Measurements from ENCODE around the gene CDH23.

The CDH23 gene

GRCh38 chr10:71622616-71623015 lies 225.9 kb downstream of the CDH23 start:
- no peak overlapping the region for H3K4me3 ChIP-seq (ENCODE audit: low read length)
- peaks cover 23% of the 10 kb centered on the region for H3K4me1 ChIP-seq (ENCODE audit: control insufficient read depth, low read length)

DNA sequence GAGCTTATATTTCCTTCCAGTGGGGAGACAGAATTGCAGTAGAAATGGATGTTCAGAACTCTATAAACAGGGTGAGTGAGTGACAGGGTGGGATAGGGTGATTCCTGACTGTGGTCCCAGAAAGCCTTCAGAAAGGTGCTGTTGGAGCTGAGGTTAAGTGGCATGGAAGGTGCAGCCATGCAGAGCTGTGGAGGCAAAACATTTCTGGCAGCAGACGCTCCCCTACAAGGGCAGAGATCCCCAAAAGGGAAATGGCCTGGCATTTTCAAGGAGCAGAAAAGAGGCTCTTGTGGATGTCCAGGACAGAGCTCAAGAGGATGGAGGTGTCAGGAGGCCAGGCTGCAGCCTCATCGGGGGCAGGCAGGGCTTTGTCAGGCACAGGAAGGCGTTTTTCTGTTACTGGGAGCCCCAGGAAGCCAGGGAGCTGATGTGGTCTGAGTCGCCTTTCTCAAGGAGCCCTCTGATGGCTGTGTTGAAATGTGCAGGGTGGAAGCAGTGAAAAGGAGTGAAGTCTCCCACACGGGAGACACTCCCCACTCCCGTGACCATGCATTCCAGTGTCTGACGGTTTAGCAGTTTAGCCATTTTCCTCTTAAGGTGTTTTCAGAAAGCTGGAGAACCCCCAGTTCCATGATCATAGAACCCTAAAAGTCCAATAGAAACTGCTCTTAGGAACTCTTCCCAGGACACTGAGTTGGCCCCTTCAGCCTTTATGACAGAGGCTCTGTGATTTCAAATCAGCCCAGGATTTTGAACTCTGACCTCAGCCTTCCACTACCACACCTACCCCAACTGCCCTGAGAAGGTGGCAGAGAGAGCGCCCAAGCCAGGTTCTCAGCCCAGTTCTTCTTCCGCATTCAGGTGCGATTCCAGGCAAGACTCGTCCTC lies 226.6 kb downstream of the CDH23 start:
- Histone ChIP-seq H3F3A (ENCODE audit: control insufficient read depth, insufficient read depth) (no peaks in the 10 kb centered on the region), H3K4me2 (ENCODE audit: low read length) (no peak overlapping the region), H3K9me3 (ENCODE audit: control insufficient read depth, insufficient read depth, low read length) (no peaks in the 10 kb centered on the region), H3K79me2 (ENCODE audit: control insufficient read depth, low read length) (no peaks in the 10 kb centered on the region), H3K4me1 (ENCODE audit: control insufficient read depth, low read length) (peaks cover 23% of the 10 kb centered on the region), H3K27me3 (ENCODE audit: control insufficient read depth, low read length) (no peaks in the 10 kb centered on the region), H4K20me1 (ENCODE audit: control insufficient read depth, insufficient read depth, low read depth, low read length) (no peaks in the 10 kb centered on the region), H3K9me2 (replicated peaks; ENCODE audit: control insufficient read depth, low read length) (no peaks in the 10 kb centered on the region), H3K36me3 (ENCODE audit: control insufficient read depth, low read length) (no peaks in the 10 kb centered on the region), H3K4me3 (ENCODE audit: low read length) (no peak overlapping the region), H3K27ac (ENCODE audit: low read depth, low read length) (no peak overlapping the region)
- TF ChIP-seq, protein P1, sequence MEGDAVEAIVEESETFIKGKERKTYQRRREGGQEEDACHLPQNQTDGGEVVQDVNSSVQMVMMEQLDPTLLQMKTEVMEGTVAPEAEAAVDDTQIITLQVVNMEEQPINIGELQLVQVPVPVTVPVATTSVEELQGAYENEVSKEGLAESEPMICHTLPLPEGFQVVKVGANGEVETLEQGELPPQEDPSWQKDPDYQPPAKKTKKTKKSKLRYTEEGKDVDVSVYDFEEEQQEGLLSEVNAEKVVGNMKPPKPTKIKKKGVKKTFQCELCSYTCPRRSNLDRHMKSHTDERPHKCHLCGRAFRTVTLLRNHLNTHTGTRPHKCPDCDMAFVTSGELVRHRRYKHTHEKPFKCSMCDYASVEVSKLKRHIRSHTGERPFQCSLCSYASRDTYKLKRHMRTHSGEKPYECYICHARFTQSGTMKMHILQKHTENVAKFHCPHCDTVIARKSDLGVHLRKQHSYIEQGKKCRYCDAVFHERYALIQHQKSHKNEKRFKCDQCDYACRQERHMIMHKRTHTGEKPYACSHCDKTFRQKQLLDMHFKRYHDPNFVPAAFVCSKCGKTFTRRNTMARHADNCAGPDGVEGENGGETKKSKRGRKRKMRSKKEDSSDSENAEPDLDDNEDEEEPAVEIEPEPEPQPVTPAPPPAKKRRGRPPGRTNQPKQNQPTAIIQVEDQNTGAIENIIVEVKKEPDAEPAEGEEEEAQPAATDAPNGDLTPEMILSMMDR (IDR thresholded peaks at IDR 0.05; ENCODE audit: low read depth, low read length, poor library complexity, severe bottlenecking), result peak; percentile 18
- TF ChIP-seq EZH2phosphoT487 (IDR thresholded peaks at IDR 0.05; ENCODE audit: borderline replicate concordance, low read length), result no peak

More at GRCh38 chr10:71622616-71623015, 225.9 kb downstream of the CDH23 start:
- H3K79me2 ChIP-seq (ENCODE audit: control insufficient read depth, low read length), result no peaks in the 10 kb centered on the region
- H3K9me2 ChIP-seq (replicated peaks; ENCODE audit: control insufficient read depth, low read length), result no peaks in the 10 kb centered on the region
- no peaks in the 10 kb centered on the region for H3K9me3 ChIP-seq (ENCODE audit: control insufficient read depth, insufficient read depth, low read length)
- no peaks in the 10 kb centered on the region for H3K36me3 ChIP-seq (ENCODE audit: control insufficient read depth, low read length)
- H3K4me2 ChIP-seq (ENCODE audit: low read length), result no peak overlapping the region
- no peak overlapping the region for H3K27ac ChIP-seq (ENCODE audit: low read depth, low read length)
- H3F3A ChIP-seq (ENCODE audit: control insufficient read depth, insufficient read depth), result no peaks in the 10 kb centered on the region
- H4K20me1 ChIP-seq (ENCODE audit: control insufficient read depth, insufficient read depth, low read depth, low read length), result no peaks in the 10 kb centered on the region
- H3K27me3 ChIP-seq (ENCODE audit: control insufficient read depth, low read length), result no peaks in the 10 kb centered on the region
- TF ChIP-seq EZH2phosphoT487 (IDR thresholded peaks at IDR 0.05; ENCODE audit: borderline replicate concordance, low read length), result no peak
- TF ChIP-seq, protein P1 (IDR thresholded peaks at IDR 0.05; ENCODE audit: low read depth, low read length, poor library complexity, severe bottlenecking), result no peak

- Histone ChIP-seq H3K36me3 (ENCODE audit: control insufficient read depth, low read length) (no peaks in the 10 kb centered on the region), H3K9me3 (ENCODE audit: control insufficient read depth, insufficient read depth, low read length) (no peaks in the 10 kb centered on the region), H3K4me1 (ENCODE audit: control insufficient read depth, low read length) (peaks cover 23% of the 10 kb centered on the region), H3K4me2 (ENCODE audit: low read length) (no peak overlapping the region), H3F3A (ENCODE audit: control insufficient read depth, insufficient read depth) (no peaks in the 10 kb centered on the region), H3K9me2 (replicated peaks; ENCODE audit: control insufficient read depth, low read length) (no peaks in the 10 kb centered on the region), H3K27ac (ENCODE audit: low read depth, low read length) (no peak overlapping the region), H4K20me1 (ENCODE audit: control insufficient read depth, insufficient read depth, low read depth, low read length) (no peaks in the 10 kb centered on the region), H3K79me2 (ENCODE audit: control insufficient read depth, low read length) (no peaks in the 10 kb centered on the region), H3K4me3 (ENCODE audit: low read length) (no peak overlapping the region), H3K27me3 (ENCODE audit: control insufficient read depth, low read length) (no peaks in the 10 kb centered on the region)
- TF ChIP-seq EZH2phosphoT487 (IDR thresholded peaks at IDR 0.05; ENCODE audit: borderline replicate concordance, low read length), result no peak
- TF ChIP-seq, protein P1 (IDR thresholded peaks at IDR 0.05; ENCODE audit: low read depth, low read length, poor library complexity, severe bottlenecking), result no peak
These were observed 227.2 kb downstream of the CDH23 start for GRCh38 chr10:71623986-71624291.
